GM19351 (cell line): Measurements from ENCODE around the gene ARHGEF17.

Experiments
- ATAC-seq: cut with Tn5 transposase; IDR thresholded peaks from one replicate; pipeline ENCODE4 v1.9.1; 2021; ENCODE audit warnings: mild to moderate bottlenecking, moderate library complexity; ENCODE audit not compliant: unreplicated experiment

ARHGEF17 gene

GRCh38 chr11:73404048-73404447, 96.0 kb downstream of the ARHGEF17 start:
- ATAC-seq: no peak

GRCh38 chr11:73404506-73405145, 96.5 kb downstream of the ARHGEF17 start:
- no peak for ATAC-seq

DNA sequence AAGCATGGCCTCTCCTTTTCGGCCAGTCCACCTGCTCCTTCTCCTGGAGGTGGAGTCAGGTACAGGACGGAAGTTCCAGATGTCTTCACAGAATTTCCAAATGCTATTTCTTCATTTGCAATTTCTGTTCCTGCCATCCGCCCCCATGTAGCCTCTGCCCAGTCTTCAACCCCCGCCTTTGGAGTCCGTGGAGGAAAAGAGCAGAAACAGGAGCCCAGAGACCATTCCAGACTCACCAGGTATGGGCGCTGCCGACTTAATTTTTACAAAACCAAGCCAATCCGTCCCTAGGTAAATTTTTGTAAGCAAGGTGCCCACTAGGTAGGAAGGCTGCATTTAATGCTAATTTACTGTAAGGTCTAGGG, 97.1 kb downstream of the ARHGEF17 start:
- no peak for ATAC-seq

DNA sequence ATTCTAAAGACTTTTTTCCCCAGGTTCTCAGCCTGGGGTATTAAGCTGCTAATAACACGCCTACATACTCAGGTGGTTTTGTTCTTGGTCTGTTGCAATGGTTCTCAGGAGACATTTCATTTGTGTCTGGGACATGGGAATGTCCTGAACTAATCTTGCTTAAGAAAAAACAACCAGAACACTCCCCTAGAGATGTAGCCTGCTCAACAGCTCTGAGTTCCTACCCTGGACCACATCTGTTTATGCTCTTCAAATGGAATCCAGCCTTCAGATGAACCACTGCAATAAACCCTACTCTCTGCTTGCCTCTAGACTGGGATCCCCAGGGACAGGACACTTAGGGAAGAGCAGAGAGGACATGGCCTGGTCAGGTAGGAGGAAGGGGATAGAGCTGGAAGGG, 98.1 kb downstream of the ARHGEF17 start:
- ATAC-seq: no peak

DNA sequence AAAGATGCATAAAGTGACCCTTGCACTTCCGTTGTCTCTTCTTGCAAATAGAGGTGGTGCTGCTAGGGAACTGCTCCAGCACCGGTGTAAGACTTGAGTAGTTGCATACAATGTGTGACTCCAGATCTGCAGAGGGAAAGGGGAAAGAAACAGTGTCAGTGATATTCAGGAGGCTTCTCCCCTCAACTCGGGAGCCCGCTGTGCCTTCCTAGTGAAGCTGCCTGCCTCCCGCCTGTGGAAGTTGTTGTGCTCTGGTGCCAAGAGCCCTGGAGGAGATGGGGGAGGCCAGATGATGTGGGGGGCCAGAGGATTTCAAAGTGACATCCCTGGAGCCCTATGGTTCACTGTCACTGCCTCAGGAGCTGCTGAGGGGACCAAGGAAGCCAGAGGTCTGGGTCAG, 98.5 kb downstream of the ARHGEF17 start:
- ATAC-seq: no peak

GRCh38 chr11:73409431-73409830, 101.4 kb downstream of the ARHGEF17 start:
- no peak for ATAC-seq

- ATAC-seq: no peak
These were observed 102.6 kb downstream of the ARHGEF17 start for GRCh38 chr11:73410627-73411026.

DNA sequence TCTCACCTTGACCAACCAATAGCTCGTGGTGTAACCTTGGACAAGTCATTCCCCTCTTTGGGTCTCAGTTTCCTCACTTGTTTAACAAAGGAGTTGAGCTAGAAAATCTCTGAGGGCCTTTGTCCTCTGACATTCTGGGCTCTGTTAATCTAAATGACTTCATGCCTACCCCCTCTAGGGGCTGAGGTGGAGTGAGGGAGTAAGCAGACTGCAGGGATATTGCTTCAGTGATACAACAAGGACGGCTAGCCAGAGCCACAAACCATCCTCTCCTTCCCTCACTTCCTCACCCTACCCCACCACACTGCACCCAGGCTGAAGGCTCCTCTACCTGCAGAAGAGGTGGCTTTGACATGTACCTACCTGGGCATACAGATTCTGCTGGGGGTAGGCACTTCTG, 103.0 kb downstream of the ARHGEF17 start:
- ATAC-seq: no peak

DNA sequence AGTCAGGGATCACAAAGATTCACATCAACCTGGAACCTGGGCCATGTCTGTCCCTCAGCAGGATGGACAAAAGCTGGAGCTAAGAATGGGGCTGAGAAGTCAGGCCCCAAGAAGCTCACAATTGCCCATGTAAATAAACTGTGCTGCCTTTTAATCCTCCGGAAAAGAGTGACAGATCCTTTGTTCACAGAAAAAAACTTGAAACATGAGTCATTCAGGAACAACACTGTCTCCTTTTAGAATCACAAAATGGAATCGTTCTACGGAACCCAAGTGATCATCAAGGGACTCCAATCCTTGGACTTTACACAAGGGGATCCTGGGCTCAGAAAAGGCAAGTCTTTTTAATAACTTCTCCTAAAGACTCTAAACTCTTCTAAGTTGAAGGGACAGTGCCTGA, 104.2 kb downstream of the ARHGEF17 start:
- ATAC-seq: no peak

GRCh38 chr11:73413256-73413655, 105.2 kb downstream of the ARHGEF17 start:
- ATAC-seq: no peak

DNA sequence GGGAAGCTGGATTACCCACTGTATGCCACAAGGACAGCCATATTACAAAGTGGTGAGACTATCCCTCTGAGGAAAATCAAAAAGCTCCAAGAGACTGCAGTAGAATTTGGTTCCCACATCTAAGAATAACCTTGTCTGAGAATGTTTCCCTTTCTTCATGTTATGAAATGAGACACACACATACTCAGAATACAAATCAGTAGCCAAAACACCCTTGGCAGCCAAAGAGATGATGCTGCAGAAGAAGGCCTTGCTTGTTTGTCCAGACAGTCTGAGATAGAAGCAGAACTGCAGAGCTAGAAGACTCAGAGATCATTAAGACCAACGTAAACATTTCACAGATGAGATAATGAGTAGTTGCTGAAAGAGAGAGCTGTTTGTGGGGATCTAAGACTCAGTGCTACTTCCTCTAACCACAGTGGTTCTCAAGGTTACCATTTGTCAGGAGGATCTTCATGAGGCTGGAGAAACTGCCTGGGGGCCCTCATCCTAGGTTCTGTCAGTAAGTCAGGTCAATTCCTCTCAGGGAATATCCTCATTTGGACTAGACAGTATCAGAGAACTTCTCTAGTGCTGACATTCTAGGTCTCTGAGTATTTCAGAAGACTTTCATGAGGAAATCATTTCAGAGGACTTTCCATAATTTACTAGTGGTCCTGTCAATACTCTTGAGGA, 107.0 kb downstream of the ARHGEF17 start:
- no peak for ATAC-seq

DNA sequence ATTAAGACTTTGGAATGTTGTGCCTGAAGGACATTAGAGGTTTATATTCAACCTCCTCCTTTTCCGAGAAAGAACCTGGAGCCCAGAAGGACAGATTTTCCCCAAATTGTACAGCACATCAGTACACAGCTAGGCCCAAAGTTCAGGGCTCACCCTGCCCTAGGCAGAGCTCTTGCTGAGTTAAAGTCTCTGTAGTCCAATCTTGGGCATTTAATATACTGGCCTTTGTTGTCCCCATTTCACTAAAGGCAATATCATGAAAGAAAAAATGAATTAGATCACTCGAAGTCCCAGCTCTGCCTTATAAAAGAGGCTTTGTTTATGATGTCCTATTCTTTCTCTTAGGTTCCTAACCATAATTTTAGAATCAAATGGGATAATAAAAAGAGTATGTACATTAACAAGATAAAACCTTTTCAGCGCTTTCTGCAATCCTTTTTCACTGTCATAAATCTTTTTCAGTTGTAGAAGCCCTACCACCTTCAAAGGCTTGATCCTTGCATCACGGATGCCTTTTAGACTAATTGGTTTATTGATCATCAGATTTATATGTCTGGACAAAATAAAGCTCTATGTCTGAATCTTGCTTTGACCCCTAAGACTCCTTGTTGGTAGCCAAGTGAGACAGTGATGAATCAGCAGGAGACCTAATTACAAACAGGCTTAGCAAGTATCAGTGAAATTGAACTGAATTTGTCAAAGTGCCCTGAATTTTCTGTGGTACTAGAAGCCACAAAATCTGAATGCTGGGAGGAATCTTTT, 108.0 kb downstream of the ARHGEF17 start:
- ATAC-seq: no peak

DNA sequence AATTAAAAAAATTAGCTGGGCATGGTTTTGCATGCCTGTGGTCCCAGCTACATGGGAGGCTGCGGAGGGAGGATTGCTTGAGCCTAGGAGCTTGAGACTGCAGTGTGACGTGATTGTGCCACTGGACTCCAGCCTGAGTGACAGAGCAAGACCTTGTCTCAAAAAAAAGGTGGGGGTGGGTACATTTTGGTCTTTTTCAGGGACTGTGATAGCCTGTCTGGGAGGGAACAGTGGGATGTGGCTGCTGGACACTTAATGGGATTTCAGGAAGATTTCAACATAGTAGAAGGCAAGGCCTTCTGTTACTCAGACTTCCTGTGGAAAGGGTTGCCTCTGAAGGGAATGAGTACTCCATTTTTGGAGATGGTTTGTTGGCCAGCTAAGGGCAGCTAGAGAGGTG, 108.7 kb downstream of the ARHGEF17 start:
- ATAC-seq: no peak
